Astrocyte (in vitro differentiated cells and primary cell): ENCODE results near the gene FHIT. TPM values are rescaled to one million over a fixed set of nuclear protein-coding genes. Genes with fewer than 3 reads are reported as not detected.

Experiments used
- DNase-seq: peaks from one replicate; pipeline ENCODE4 v3.0.0-alpha.2; 2010; ENCODE audit warnings: low read depth
- FAIRE-seq: peaks from 2 replicates; lab custom pipeline; 2011; peaks lifted over from hg19 to GRCh38; lab: Jason Lieb, UNC
- H2AFZ ChIP-seq: 2 replicates; pipeline ENCODE4 v1.6.0; 2012; ENCODE audit warnings: low read depth, low read length, inconsistent platforms
- H3K27ac ChIP-seq: 2 replicates; pipeline ENCODE4 v1.5.1; 2011; ENCODE audit warnings: low read depth, low read length, inconsistent platforms
- H3K27me3 ChIP-seq: 2 replicates; pipeline ENCODE4 v1.6.0; 2011; ENCODE audit warnings: low read length, inconsistent platforms; ENCODE audit not compliant: insufficient read depth
- H3K36me3 ChIP-seq: 2 replicates; pipeline ENCODE4 v1.5.1; 2011; ENCODE audit warnings: low read length, inconsistent platforms; ENCODE audit not compliant: insufficient read depth
- H3K4me1 ChIP-seq: 2 replicates; pipeline ENCODE4 v1.5.1; 2011; ENCODE audit warnings: low read length, inconsistent platforms; ENCODE audit not compliant: insufficient read depth
- H3K4me2 ChIP-seq: 2 replicates; pipeline ENCODE4 v1.6.0; 2012; ENCODE audit warnings: low read length, inconsistent platforms
- H3K4me3 ChIP-seq: 2 replicates; pipeline ENCODE4 v1.5.1; 2011; ENCODE audit warnings: low read depth, mild to moderate bottlenecking, low read length, inconsistent platforms; ENCODE audit not compliant: insufficient read depth
- H3K79me2 ChIP-seq: 2 replicates; pipeline ENCODE4 v1.6.0; 2012; ENCODE audit warnings: mild to moderate bottlenecking, low read length, inconsistent platforms; ENCODE audit not compliant: insufficient read depth
- H3K9ac ChIP-seq: 2 replicates; pipeline ENCODE4 v1.6.0; 2012; ENCODE audit warnings: mild to moderate bottlenecking, low read length, inconsistent platforms
- H3K9me3 ChIP-seq: 2 replicates; pipeline ENCODE4 v1.5.1; 2012; ENCODE audit warnings: low read depth, mild to moderate bottlenecking, low read length, inconsistent platforms; ENCODE audit not compliant: insufficient read depth
- H4K20me1 ChIP-seq: 2 replicates; pipeline ENCODE4 v1.6.0; 2012; ENCODE audit warnings: low read length, inconsistent platforms; ENCODE audit not compliant: insufficient read depth
- H3K27ac Mint-ChIP-seq: one replicate; pipeline ENCODE4 v1.8.0; 2021; ENCODE audit warnings: mild to moderate bottlenecking, mixed read lengths; ENCODE audit not compliant: unreplicated experiment
- H3K27me3 Mint-ChIP-seq: one replicate; pipeline ENCODE4 v1.8.0; 2021; ENCODE audit warnings: low read depth, mixed read lengths; ENCODE audit not compliant: unreplicated experiment
- H3K36me3 Mint-ChIP-seq: one replicate; pipeline ENCODE4 v1.8.0; 2021; ENCODE audit warnings: low read depth, mixed read lengths; ENCODE audit not compliant: unreplicated experiment
- H3K4me1 Mint-ChIP-seq: one replicate; pipeline ENCODE4 v1.8.0; 2021; ENCODE audit warnings: low read depth, mixed read lengths; ENCODE audit not compliant: unreplicated experiment
- H3K4me3 Mint-ChIP-seq: one replicate; pipeline ENCODE4 v1.8.0; 2021; ENCODE audit warnings: mild to moderate bottlenecking, moderate library complexity, mixed read lengths; ENCODE audit not compliant: unreplicated experiment
- H3K9me3 Mint-ChIP-seq: one replicate; pipeline ENCODE4 v1.8.0; 2021; ENCODE audit warnings: mild to moderate bottlenecking, mixed read lengths; ENCODE audit not compliant: unreplicated experiment
- CTCF ChIP-seq: IDR thresholded peaks from 2 replicates; pipeline ENCODE4 v1.5.1; 2011; ENCODE audit warnings: low read depth, mild to moderate bottlenecking, inconsistent platforms, low read length, moderate library complexity; ENCODE audit not compliant: insufficient read depth
- EZH2 ChIP-seq: IDR thresholded peaks from 2 replicates; pipeline ENCODE4 v1.6.1; 2012; ENCODE audit warnings: mild to moderate bottlenecking, low read length, inconsistent platforms; ENCODE audit not compliant: insufficient read depth
- total RNA-seq: library from RNA; stranded (reverse); gene quantifications from 2 replicates; pipeline ENCODE4 v1.2.1, GENCODE V29; 2021

The FHIT gene
- total RNA-seq, 1 donor from 2014 or later, result 6.7 TPM

- Histone ChIP-seq H3K4me1 (no peaks in the 10 kb centered on the region), H3K36me3 (no peaks in the 10 kb centered on the region), H3K4me3 (no peak overlapping the region), H3K9me3 (no peaks in the 10 kb centered on the region), H3K27ac (no peak overlapping the region), H3K27me3 (no peaks in the 10 kb centered on the region), H3K9ac (no peak overlapping the region), H2AFZ (no peak overlapping the region), H3K4me2 (no peak overlapping the region), H4K20me1 (no peaks in the 10 kb centered on the region), H3K79me2 (no peaks in the 10 kb centered on the region)
- DNase-seq, result no peak
- H3K4me3 Mint-ChIP-seq, result no peak overlapping the region
- peaks cover 3% of the 10 kb centered on the region for H3K27me3 Mint-ChIP-seq
- TF ChIP-seq EZH2 (no peak), CTCF (no peak)
- no peak for FAIRE-seq
- no peak overlapping the region for H3K27ac Mint-ChIP-seq
- H3K9me3 Mint-ChIP-seq, result no peaks in the 10 kb centered on the region
- H3K36me3 Mint-ChIP-seq, result no peaks in the 10 kb centered on the region
- peaks cover 3% of the 10 kb centered on the region for H3K4me1 Mint-ChIP-seq
Observed at GRCh38 chr3:59756934-59757333, 1494.3 kb downstream of the FHIT start.

- Mint-ChIP-seq H3K27me3 (peaks cover 6% of the 10 kb centered on the region), H3K9me3 (no peaks in the 10 kb centered on the region), H3K4me3 (no peak overlapping the region), H3K4me1 (peaks cover 13% of the 10 kb centered on the region), H3K36me3 (no peaks in the 10 kb centered on the region), H3K27ac (no peak overlapping the region)
- no peak for TF ChIP-seq CTCF
- no peak for TF ChIP-seq EZH2
- Histone ChIP-seq H2AFZ (no peak overlapping the region), H3K27me3 (no peaks in the 10 kb centered on the region), H3K79me2 (no peaks in the 10 kb centered on the region), H3K36me3 (no peaks in the 10 kb centered on the region), H3K4me3 (no peak overlapping the region), H3K9me3 (no peaks in the 10 kb centered on the region), H4K20me1 (no peaks in the 10 kb centered on the region), H3K4me2 (no peak overlapping the region), H3K9ac (no peak overlapping the region), H3K27ac (no peak overlapping the region), H3K4me1 (no peaks in the 10 kb centered on the region)
- DNase-seq (no peak), FAIRE-seq (no peak)
Observed at GRCh38 chr3:59754456-59755129, 1496.7 kb downstream of the FHIT start.

- Histone ChIP-seq H3K9me3 (no peaks in the 10 kb centered on the region), H3K27ac (no peak overlapping the region), H3K4me2 (no peak overlapping the region), H3K27me3 (no peaks in the 10 kb centered on the region), H3K4me3 (no peak overlapping the region), H3K36me3 (no peaks in the 10 kb centered on the region), H3K4me1 (no peaks in the 10 kb centered on the region), H4K20me1 (no peaks in the 10 kb centered on the region), H3K9ac (no peak overlapping the region), H3K79me2 (no peaks in the 10 kb centered on the region), H2AFZ (no peak overlapping the region)
- DNase-seq, result no peak
- H3K27ac Mint-ChIP-seq, result no peak overlapping the region
- H3K4me3 Mint-ChIP-seq, result no peak overlapping the region
- H3K36me3 Mint-ChIP-seq, result no peaks in the 10 kb centered on the region
- peaks cover 6% of the 10 kb centered on the region for H3K27me3 Mint-ChIP-seq
- TF ChIP-seq CTCF (no peak), EZH2 (no peak)
- FAIRE-seq, result no peak
- peaks cover 15% of the 10 kb centered on the region for H3K4me1 Mint-ChIP-seq
- H3K9me3 Mint-ChIP-seq, result no peaks in the 10 kb centered on the region
Observed at GRCh38 chr3:59753808-59754450, 1497.3 kb downstream of the FHIT start.
